OCI-LY3 (cell line): ENCODE data around the gene GNAI3.

Source experiments
- EZH2phosphoT487 ChIP-seq: fragments of 200-600 bp; shearing (Covaris generic); IDR thresholded peaks from 2 replicates; pipeline ENCODE4 v1.6.1; 2018; ENCODE audit warnings: antibody characterized with exemption, mixed run types, low read depth
- TF ChIP-seq, protein P1 (sequence below): fragments of 200-600, 300-600 bp; sonication (generic); IDR thresholded peaks from 2 replicates; pipeline ENCODE4 v1.5.1; 2014; ENCODE audit warnings: antibody characterized with exemption, low read length, low read depth

GRCh38 chr1:109640285-109640865 is 92.0 kb downstream of the GNAI3 start:
- TF ChIP-seq, protein P1, sequence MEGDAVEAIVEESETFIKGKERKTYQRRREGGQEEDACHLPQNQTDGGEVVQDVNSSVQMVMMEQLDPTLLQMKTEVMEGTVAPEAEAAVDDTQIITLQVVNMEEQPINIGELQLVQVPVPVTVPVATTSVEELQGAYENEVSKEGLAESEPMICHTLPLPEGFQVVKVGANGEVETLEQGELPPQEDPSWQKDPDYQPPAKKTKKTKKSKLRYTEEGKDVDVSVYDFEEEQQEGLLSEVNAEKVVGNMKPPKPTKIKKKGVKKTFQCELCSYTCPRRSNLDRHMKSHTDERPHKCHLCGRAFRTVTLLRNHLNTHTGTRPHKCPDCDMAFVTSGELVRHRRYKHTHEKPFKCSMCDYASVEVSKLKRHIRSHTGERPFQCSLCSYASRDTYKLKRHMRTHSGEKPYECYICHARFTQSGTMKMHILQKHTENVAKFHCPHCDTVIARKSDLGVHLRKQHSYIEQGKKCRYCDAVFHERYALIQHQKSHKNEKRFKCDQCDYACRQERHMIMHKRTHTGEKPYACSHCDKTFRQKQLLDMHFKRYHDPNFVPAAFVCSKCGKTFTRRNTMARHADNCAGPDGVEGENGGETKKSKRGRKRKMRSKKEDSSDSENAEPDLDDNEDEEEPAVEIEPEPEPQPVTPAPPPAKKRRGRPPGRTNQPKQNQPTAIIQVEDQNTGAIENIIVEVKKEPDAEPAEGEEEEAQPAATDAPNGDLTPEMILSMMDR = peak; percentile 71
- TF ChIP-seq EZH2phosphoT487 = no peak
